Measurements from ENCODE around the gene LRRC39.

GRCh38 chr1:100134872-100135271 lies 43.2 kb downstream of the LRRC39 start:
- no peak for TF ChIP-seq CTCF (IDR thresholded peaks at IDR 0.05)
- TF ChIP-seq POLR2A (IDR thresholded peaks at IDR 0.05) = no peak

Measured in body of pancreas (tissue), 4 donors.